Stimulated activated CD4-positive, alpha-beta T cell treated with anti-CD3 and anti-CD28 coated beads, Interleukin-4, amount 100 ng/mL, for 48 hours (primary cell): ENCODE results near the gene DLG4.

Experiments used
- DNase-seq, 2 donors: peaks; one replicate each; pipeline ENCODE4 v3.0.0-alpha.2; 2020; ENCODE audit warnings: low read depth in 2 of 2

Gene DLG4

DNA sequence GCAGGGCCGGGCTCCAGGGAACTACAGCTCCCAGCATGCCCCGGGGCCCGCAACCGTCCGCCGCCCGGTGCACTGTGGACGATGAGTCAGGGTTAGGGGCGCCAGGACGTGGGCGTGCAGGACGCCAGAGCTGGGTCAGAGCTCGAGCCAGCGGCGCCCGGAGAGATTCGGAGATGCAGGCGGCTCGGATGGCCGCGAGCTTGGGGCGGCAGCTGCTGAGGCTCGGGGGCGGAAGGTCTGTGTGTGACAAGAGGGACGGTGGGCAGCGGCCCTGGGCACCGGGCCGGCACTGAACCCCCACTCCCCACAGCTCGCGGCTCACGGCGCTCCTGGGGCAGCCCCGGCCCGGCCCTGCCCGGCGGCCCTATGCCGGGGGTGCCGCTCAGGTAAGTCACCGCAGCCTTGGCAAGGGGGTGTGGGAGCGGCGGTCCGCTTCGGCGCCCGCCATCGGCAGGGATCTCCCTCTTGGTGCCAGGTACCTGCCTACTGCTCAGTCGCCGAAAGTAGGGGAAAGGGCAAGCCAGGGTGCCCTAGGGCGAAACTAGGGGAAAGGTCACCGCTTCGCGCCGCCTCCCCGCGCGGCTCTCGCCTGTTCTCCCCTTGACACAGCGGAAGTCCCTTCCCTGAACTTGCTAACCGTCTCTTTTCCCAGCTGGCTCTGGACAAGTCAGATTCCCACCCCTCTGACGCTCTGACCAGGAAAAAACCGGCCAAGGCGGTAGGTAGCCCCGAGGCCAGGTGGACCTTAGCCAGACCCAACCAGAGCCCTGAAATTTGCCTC is at the start of gene DLG4, which contains the start of gene ACADVL:
TSS of gene DLG4 (minus strand) at position 25 of the 781 bp plus-strand sequence.
TSS of gene ACADVL (plus strand) at position 127 of the 781 bp plus-strand sequence. CDS start at position 174, 47 bp downstream.
- DNase-seq, result peak; percentile 75 to 82

DNA sequence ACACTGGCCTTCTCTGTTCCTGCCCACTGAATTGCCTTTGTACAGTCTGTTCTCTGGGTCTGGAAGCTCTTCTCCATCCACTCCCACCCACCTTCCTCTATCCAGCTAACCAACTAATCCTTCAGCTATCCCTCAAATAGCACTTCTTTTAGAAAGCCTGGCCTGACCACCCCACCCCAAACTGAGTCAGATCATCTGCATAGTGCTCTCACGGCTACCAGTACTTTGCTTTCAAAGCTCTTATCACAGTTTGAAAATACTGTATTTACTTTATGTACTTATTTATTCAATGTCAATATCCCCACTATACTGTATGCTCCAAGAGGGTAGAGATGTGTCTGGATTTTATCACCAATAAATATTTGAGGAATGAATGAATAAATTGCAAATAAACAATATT is 47.1 kb upstream of the DLG4 start:
- no peak for DNase-seq

DNA sequence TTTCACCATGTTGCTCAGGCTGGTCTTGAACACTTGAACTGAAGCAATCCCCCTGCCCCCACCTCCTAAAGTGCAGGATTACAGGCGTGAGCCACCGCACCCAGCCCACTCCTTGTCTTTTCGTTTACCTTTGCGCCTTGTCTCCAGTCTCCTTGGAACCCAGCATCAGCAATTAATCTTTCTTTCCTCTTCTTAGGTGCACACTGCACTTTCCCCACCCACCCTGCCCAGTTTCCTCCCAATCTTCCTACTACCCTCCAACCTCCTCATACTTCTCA is 44.1 kb upstream of the DLG4 start:
- no peak for DNase-seq

DNA sequence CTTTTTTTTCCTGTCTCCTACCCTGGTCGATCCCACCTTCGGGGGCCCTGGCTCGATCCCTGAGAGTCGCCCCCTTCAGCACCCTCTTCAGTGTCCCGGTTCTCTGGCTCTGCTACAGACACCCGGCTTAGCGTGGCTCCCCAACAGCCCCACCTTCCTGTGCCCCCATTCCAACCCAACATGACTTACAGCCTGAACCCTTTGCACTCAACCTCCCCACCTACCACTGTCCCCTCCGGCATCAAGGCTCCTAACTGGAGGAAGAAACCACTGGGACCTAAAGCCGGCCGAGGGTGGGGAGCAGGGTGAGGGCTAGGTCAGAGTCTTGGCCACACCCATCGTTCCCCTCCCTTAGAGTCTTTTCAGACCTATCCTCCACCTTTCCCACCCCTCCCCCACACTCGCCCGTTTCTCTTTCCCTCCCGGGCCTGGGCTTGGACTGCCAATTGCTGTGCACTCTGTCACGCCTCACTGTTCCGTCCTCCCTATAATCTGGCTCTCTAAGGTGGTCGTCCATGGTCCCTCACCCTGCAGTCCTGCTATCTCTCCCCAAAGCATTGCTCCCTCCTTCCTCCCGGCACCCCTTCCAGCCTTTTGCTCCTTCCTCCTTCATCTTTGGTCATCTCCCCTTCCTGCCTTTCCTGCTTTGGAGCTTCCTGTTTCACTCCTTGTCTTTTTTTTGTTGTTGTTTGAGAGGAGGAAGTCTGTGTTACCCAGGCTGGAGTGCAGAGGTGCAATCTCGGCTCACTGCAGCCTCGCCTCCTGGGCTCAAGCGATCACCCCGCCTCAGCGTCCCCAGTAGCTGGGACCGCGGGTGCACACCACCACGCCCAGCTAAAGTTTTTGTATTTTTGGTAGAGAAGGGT is 43.5 kb upstream of the DLG4 start:
- DNase-seq, result no peak

DNA sequence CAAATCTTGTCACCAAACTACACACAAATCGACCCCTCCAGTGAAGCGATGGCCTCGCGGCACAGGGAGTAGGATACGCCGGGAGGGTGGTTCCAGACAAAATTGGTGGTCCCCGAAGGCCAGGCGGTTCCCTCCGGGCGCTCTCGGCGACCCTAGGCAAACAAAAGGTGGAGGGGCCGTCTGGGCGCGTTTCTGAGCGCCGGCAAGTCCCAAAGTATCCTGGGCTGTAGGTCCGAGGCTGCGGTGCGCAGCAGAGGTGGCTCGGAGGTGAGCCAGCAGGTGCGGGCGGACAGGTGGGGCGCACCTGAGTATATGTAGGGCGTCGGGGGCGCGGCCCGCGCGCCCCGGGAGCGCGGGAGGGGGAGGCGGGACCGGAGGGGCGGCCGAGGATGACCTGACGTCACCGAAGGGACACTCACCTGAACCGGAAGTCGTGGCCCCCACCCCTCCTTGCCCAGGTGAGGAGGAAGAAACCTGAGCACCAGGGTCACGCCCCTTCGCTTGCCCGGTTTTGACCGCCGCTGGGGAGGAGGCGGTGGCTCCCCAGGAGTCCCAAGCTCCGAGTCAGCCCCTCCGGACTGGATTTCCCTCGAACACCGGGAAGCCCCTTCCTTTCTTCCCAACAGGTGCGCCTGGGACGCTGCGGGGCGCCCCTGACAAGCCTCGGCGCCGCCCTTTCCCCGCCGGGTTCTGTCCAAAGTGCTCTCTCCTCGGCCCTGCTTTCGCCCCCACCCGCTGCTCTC is 42.7 kb upstream of the DLG4 start, which contains the start of gene CLDN7:
TSS of gene CLDN7 (minus strand) at position 287 of the 743 bp plus-strand sequence. CDS start 435 bp downstream, outside the sequence.
- no peak for DNase-seq

DNA sequence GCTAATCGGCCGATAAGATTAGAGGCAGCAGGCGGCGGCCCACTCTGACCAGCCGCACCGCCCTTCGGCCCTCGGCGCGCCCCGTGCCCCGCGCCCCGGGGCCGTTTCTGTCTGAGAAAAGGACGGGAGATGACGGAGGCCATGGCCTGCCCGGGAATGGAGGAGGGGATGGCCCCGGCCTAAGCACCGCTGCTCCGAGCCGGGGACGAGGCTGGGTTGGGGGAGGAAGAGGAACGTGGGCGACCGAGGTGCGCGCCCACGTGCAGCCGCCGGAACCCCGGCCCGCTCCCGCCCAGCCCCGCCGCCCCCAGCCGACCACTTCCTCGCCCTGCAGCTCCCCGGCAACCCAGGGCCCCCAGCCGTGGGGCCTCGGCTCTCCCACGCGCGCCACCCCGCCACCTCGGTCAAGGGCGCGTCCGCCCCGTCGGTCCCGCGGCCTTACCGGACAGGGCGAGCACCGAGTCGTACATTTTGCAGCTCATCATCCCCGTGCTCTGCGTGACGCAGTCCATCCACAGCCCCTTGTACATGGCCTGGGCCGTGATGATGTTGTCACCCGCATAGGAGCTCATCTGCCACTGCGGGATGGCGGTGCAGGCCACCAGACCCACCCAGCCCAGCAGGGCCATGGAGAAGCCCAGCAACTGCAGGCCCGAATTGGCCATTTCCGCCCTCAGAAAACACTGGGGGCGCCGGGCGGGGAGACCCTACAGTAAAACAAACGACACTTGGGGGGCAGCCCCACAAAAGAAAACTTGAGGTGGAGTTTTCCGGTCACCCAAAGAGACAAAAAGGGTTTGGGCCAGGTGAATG is 41.9 kb upstream of the DLG4 start:
- DNase-seq, result no peak

DNA sequence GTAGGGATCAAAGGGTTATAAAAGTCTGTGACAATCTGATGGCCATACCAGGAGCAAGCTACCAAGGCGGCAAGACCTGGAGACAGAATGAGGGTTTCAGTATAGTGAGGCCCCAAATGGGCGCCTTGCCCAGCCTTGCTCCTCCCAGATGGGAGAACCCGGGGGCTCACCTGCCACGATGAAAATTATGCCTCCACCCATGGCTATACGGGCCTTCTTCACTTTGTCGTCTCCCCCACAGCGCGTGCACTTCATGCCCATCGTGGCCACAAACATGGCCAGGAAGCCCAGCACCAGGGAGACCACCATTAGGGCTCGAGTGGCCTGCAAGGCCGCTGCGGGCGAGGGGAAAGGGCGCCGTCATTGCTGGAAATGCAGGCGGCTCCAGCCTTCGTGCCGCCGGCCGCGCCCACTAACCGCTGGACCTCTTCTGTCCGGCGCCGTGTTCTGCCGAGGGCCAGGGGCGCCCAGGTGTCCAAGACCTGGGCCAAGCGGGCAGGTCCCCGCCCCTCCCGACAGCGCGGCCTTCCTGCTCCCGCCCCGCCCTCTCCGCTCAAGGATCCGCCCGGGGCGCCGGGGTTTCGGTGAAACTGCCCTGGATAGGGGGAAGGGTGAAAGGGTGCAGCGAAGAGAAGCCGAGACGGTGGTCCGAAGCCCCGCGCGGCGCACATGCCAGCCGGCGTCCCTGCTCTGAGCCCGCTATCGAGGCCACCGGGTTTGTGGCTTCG is 41.2 kb upstream of the DLG4 start:
- no peak for DNase-seq

DNA sequence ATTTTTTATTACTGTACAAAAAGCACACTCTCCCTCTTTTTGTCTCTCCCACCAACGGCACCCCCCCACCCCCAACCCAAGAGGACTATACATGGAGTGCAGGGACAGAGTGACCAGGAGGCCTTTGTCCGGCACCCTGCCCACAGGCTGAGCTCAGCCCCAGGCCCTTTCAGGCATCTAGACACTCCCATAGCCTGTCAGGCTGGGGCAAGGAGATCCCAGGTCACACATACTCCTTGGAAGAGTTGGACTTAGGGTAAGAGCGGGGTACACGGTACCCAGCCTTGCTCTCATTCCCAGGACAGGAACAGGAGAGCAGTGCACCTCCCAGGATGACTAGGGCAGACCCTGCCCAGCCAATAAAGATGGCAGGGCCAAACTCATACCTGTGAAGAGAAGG is 40.5 kb upstream of the DLG4 start:
- DNase-seq, result no peak

DNA sequence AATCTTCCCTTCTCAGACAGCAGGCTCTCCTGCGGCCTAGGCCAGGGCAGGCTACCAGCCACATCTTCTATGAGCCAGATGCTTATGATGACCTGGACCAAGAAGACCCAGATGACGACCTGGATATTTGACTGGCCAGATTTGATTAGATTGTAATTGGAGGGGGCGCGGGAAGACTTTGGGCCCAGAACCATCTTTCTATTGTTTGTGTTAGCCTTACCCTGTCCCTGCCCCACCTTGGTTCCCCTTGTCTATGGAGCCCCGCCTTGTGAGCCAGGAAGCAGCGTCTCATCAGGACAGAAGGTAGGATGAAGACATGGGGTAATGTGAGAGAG is 39.9 kb upstream of the DLG4 start:
- DNase-seq, result no peak

DNA sequence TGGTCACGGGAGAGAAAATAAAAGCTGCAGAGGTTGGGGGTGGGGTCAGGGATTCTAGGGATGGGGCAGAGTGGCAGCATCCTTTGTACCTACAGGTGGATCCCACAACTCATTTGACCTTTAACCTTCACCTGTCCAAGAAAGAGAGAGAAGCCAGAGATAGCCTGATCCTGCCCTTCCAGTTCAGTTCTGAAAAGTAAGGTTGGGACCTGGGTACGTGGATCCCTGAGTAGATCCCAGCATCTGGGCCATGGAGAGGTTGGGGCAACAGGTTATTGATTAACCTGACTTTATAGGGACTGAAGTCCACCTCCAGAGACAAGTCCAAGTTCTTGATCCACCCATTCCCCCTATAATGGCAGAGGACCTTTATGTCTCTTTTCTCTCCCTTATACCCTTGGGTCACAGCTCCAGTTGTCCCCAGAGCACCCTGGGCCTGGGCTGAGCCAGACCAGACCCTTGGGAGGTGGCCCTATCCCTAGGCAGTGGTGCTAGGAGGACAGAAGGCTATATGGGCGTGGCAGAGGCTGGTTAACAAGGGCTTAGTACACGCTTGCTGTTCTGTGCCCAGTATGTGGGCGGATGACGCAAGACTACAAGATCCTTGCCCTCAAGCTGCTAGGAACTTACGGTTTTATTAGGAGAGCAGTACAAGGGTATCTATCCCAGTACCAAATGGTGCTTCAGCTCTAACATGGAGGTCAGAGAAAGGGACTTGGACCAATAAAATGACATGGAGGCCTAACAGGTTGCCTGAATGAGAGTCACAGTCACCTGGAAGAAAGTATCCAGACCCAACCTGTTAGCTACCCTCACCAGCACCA is 39.3 kb upstream of the DLG4 start:
- DNase-seq, result no peak

DNA sequence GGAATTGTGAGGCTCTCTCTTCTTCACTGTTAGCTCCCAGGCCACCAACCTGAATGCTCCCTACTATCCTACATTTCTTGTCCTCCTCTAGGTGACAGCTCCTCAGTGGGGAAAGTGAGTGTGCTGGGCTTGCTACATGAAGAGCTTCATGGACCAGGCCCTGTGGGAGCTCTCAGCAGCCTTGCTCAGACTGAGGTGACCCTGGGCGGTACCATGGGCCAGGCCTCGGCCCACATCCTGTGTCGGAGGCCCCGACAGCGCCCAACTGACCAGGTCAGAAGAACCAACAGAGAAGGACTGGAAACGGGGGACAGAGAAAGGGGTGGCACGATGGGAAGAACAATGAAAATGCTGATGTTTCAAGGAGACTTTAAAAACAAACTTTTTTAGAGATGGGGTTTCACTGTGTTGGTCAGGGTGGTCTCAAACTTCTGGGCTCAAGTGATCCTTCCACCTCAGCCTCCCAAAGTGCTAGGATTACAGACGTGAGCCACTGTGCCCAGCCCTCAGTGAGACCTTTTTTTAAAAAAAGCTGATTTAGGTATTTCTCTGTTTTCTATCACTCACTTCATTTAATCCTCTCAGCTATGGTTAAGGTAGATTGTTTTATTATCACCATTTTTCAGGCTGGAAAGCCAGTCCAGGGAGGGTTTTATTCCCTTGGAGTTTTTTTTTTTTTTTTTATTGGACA is 37.3 kb upstream of the DLG4 start:
- DNase-seq, result no peak

DNA sequence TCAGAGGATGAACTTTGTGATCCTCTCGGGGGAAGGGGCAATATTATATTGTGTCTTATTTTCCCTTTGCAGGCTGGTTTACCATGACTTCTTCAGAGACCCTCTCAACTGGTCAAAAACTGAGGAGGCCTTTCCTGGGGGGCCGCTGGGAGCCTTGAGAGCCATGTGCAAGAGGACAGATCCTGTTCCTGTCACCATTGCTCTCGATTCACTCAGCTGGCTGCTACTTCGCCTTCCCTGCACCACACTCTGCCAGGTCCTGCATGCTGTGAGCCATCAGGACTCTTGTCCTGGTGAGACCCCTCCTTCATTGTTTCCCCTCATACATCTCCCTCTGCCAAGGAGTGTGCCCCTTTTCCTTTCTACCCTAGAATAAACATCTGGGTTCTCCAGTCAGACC is 34.9 kb upstream of the DLG4 start:
- no peak for DNase-seq

DNA sequence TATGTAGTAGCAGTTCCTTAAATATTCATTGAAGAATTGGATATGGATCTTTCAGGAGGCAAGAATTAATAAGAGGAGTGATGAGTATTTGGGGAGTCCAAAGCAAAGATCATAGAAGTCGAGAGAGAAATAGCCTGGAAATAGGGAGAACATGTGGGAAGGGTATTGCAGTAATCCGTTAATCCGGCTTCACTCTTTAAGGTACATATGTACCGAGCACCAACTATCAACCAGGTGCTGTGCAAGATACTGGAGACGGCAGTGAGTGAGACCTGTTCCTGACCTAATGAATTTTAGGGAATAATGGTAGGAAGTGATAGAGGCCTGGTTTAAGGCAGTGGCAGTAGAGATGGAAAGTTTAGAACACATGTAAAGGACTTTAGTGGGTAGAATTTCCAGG is 33.4 kb upstream of the DLG4 start:
- DNase-seq, result no peak

DNA sequence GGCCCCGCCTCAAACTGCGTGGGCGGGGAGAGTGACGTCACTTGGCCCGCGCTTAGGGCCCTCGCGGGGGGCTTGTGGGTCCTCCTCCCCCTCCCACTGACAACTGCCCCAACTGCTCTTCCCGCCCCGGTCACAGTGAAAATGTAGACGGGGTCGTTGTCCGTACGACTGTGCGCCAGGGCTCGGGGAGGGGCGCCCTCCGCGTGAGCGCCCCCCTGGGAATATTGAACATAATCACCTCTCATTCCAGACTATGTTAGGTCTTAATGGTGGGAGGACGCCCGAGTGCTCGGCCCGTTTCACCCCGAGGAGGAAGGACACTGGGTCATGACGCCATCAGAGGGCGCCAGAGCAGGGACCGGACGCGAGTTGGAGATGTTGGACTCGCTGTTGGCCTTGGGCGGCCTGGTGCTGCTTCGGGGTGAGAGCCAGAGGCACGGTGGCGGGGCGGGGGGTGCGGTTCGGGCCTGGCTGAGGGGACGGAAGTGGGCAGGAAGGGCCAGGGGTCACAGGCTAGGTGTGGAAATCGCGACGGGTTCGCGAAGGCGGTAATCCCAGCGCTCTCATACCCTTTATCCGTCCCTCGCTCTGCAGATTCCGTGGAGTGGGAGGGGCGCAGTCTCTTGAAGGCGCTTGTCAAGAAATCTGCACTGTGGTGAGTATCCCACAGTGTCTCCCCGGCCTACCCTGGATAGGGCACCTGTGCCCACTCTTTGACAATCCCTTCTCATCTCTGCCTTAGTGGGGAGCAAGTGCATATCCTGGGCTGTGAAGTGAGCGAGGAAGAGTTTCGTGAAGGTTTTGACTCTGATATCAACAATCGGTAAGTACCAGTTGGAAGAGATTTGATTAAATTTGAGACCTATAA is 32.8 kb upstream of the DLG4 start, which contains the start of gene ELP5:
TSS of gene ELP5 (plus strand) at position 40 of the 868 bp plus-strand sequence. CDS start at position 376, 336 bp downstream.
- peak; percentile 87 to 91 for DNase-seq

DNA sequence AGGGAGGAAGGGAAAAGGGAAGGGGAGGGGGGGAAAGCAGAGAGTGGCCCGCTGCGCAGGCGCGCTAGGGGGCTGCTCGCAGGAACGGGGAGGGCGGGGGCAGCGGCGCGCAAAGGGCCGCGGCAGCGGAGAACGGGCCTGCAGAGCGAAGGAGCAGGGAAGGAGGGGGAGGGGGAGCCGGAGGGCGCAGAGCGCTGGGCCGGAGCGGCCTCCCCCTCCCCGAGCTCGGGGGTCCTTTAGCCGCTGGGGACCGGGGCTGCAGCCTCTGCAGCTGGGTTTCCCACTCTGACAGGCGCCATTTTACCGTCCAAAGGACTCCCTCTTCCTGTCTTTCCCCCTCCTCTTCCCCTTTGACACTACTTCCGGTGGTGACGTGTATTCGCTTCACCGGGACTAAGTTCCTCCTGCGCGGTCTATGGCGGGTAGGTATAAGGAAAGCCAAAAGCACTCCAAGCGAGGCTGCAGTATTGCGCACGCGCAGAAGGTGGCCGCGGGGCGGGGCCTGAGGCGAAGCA is 32.1 kb upstream of the DLG4 start, which contains the start of gene CTDNEP1:
TSS of gene CTDNEP1 (minus strand) at position 74 of the 515 bp plus-strand sequence. CDS start 438 bp downstream, outside the sequence.
- DNase-seq, result peak; percentile 96 to 98

DNA sequence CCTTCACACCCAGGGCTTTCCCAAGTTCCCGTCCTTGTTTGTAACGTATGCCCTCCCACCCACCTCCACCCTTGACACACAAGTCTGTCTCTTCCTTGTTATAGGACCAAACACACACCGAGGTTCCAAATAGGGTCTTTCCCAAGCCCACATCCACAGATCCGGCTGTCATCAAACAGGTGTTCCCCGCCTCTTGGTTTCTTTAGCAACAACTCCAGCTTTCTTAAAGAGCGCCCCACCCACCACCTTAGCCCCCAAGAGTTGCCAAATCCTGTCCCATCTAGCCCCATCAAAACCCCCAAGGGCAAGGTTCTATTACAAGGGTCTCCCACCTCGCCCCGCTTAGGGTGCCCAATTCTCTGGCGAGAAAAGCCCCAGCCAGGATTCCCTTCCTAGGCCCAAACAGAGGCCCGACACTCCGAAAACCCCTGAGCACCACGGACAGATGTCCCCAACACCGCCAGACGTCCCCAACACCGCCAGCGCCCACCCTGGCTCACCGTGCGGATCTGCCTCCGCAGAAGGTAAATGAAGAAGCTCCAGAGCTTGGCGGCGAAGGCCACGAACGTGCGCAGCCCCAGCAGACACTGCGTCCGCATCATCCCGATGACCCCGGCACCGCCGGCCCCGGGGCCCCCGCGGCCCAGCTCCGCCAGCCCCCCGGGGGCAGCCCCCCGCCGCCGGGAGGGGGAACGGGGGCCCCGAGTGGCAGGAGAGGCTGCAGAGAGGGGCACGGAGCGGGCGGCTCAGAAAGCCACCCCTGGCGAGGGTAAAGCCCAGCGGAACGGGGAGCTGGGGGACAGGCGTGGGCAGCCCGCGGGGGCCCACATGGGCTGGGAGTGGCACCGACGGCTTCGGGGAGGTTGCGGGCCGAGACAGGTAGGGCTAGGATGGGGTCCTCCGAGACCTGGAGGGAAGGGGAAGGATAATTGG is 31.3 kb upstream of the DLG4 start:
- no peak for DNase-seq

DNA sequence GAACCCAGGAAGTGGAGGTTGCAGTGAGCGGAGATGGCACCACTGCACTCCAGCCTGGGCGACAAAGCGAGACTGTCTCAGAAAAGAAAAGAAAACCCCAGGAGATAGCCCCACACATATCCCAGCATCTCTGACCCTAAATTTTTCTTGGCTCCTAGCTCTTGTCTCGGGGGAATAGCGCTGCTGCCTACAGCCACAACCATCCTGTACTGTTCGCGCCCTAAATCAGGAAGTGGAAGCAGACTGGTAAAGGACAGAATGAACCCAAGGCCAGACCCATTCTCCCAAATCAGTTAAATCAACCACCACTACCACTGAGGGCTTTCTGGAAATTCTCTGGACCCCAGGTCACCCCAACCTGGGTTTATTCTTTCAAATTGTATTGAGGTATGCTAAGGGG is 30.2 kb upstream of the DLG4 start:
- no peak for DNase-seq
